AG04450 (cell line): Measurements from ENCODE around the gene ABCB11. TPM values are rescaled to one million over a fixed set of nuclear protein-coding genes. Genes with fewer than 3 reads are reported as not detected.

Experiments
- CTCF ChIA-PET: fragments of 300-600, 350-600 bp; formaldehyde crosslinking; extraction: SDS; loops from one replicate; lab custom pipeline; 2022; ENCODE audit warnings: antibody characterized with exemption, inconsistent platforms; lab: Charles Lee
- POLR2A ChIA-PET: fragments of 350-600 bp; formaldehyde crosslinking; extraction: SDS; loops from one replicate; lab custom pipeline; 2021; ENCODE audit warnings: antibody characterized with exemption, inconsistent platforms; lab: Yijun Ruan, JAX
- DNase-seq: peaks from one replicate; pipeline ENCODE4 v3.0.0-alpha.2; 2011; ENCODE audit warnings: low read depth, low spot score
- H3K27ac ChIP-seq: one replicate; pipeline ENCODE4 v1.5.1; 2012; ENCODE audit warnings: low read depth, low read length, control low read depth
- H3K27me3 ChIP-seq: one replicate; pipeline ENCODE4 v1.6.0; 2012; ENCODE audit warnings: low read length; ENCODE audit not compliant: control insufficient read depth, insufficient read depth
- H3K4me3 ChIP-seq: 2 replicates; pipeline ENCODE4 v1.5.1; 2011; ENCODE audit warnings: mild to moderate bottlenecking, low read depth, low read length, control low read depth
- H3K9me3 ChIP-seq: 2 replicates; pipeline ENCODE4 v1.5.1; 2012; ENCODE audit warnings: low read length; ENCODE audit not compliant: control insufficient read depth, insufficient read depth
- CTCF ChIP-seq: IDR thresholded peaks from 2 replicates; pipeline ENCODE4 v1.5.1; 2011; ENCODE audit warnings: low read depth, low read length, control low read depth, inconsistent platforms
- polyA plus RNA-seq: library from polyadenylated mRNA; depleted of rRNA; stranded (reverse); fragments of >200 nt; gene quantifications from 2 replicates; pipeline ENCODE4 v1.2.3, GENCODE V29; 2011

Gene ABCB11
- polyA plus RNA-seq, 1 experiment, result not detected

GRCh38 chr2:168988755-168989154 is 42.4 kb downstream of the ABCB11 start:
- CTCF ChIA-PET, result no interaction called here

GRCh38 chr2:168986398-168986943 is 44.7 kb downstream of the ABCB11 start:
- Histone ChIP-seq H3K4me3 (no peak overlapping the region), H3K9me3 (no peaks in the 10 kb centered on the region), H3K27ac (no peak overlapping the region), H3K27me3 (no peaks in the 10 kb centered on the region)
- CTCF ChIA-PET, result interaction anchor here (0.6 kb wide), 1 partner anchor 25 kb away, joined by 3 read pairs; no protein-coding TSS in a partner anchor
- no peak for TF ChIP-seq CTCF
- no peak for DNase-seq
- POLR2A ChIA-PET, result no interaction called here

More at GRCh38 chr2:168988755-168989154, 42.4 kb downstream of the ABCB11 start:
- no peaks in the 10 kb centered on the region for H3K9me3 ChIP-seq
- H3K4me3 ChIP-seq, result no peak overlapping the region
- no peaks in the 10 kb centered on the region for H3K27me3 ChIP-seq
- no peak for TF ChIP-seq CTCF
- POLR2A ChIA-PET, result no interaction called here
- no peak overlapping the region for H3K27ac ChIP-seq
- no peak for DNase-seq

GRCh38 chr2:168981651-168982050 is 49.5 kb downstream of the ABCB11 start:
- no peak overlapping the region for H3K27ac ChIP-seq
- H3K9me3 ChIP-seq, result no peaks in the 10 kb centered on the region
- no peak overlapping the region for H3K4me3 ChIP-seq
- ChIA-PET CTCF (no interaction called here), POLR2A (no interaction called here)
- H3K27me3 ChIP-seq, result no peaks in the 10 kb centered on the region
- no peak for TF ChIP-seq CTCF
- no peak for DNase-seq

GRCh38 chr2:168978461-168978861 is 52.7 kb downstream of the ABCB11 start:
- no peak overlapping the region for H3K27ac ChIP-seq
- no peak overlapping the region for H3K4me3 ChIP-seq
- ChIA-PET CTCF (no interaction called here), POLR2A (no interaction called here)
- no peak for DNase-seq
- no peaks in the 10 kb centered on the region for H3K27me3 ChIP-seq
- TF ChIP-seq CTCF, result no peak
- H3K9me3 ChIP-seq, result no peaks in the 10 kb centered on the region

GRCh38 chr2:168977608-168978007 is 53.5 kb downstream of the ABCB11 start:
- POLR2A ChIA-PET, result no interaction called here
- CTCF ChIA-PET, result no interaction called here
- no peaks in the 10 kb centered on the region for H3K9me3 ChIP-seq

More at GRCh38 chr2:168977608-168978007, 53.5 kb downstream of the ABCB11 start:
- H3K4me3 ChIP-seq, result no peak overlapping the region
- no peak for TF ChIP-seq CTCF
- no peaks in the 10 kb centered on the region for H3K27me3 ChIP-seq
- no peak for DNase-seq
- no peak overlapping the region for H3K27ac ChIP-seq
